AG09319 (cell line): ENCODE measurements around the gene IRGC.

Experiments
- DNase-seq: peaks from one replicate; pipeline ENCODE4 v3.0.0-alpha.2; 2010; ENCODE audit warnings: low read depth; ENCODE audit errors: extremely low read depth
- TF ChIP-seq, protein P1 (sequence below): IDR thresholded peaks from 2 replicates; pipeline ENCODE4 v1.5.1; 2011; ENCODE audit warnings: low read depth, mild to moderate bottlenecking, inconsistent platforms, low read length, moderate library complexity

The IRGC gene, protein sequence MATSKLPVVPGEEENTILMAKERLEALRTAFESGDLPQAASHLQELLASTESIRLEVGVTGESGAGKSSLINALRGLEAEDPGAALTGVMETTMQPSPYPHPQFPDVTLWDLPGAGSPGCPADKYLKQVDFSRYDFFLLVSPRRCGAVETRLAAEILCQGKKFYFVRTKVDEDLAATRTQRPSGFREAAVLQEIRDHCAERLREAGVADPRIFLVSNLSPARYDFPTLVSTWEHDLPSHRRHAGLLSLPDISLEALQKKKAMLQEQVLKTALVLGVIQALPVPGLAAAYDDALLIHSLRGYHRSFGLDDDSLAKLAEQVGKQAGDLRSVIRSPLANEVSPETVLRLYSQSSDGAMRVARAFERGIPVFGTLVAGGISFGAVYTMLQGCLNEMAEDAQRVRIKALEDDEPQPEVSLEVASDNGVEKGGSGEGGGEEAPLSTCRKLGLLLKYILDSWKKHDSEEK

DNA sequence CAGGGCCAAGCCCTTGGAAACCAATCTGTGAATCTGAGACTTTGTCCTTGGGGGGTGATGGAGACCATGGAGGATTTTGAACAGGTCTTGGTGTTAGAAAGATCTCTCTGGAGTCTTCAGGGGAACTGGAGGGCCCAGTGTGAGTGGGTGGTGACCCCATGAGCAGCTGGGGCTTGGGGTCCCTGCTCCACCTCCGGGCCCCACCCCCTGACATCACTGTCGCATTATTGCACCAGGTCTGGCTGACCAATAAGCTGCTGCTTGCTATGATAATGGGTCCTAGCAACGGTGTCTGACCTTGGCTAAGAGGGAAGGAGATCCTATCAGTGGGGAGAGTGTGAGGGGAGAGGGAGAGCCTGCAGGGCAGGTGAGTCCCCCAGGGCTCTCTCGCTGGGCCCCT is at the start of gene IRGC:
TSS of gene IRGC (plus strand) at position 301 of the 400 bp plus-strand sequence. CDS start 2,483 bp downstream, outside the sequence.
- TF ChIP-seq, protein P1, sequence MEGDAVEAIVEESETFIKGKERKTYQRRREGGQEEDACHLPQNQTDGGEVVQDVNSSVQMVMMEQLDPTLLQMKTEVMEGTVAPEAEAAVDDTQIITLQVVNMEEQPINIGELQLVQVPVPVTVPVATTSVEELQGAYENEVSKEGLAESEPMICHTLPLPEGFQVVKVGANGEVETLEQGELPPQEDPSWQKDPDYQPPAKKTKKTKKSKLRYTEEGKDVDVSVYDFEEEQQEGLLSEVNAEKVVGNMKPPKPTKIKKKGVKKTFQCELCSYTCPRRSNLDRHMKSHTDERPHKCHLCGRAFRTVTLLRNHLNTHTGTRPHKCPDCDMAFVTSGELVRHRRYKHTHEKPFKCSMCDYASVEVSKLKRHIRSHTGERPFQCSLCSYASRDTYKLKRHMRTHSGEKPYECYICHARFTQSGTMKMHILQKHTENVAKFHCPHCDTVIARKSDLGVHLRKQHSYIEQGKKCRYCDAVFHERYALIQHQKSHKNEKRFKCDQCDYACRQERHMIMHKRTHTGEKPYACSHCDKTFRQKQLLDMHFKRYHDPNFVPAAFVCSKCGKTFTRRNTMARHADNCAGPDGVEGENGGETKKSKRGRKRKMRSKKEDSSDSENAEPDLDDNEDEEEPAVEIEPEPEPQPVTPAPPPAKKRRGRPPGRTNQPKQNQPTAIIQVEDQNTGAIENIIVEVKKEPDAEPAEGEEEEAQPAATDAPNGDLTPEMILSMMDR = no peak
- no peak for DNase-seq

DNA sequence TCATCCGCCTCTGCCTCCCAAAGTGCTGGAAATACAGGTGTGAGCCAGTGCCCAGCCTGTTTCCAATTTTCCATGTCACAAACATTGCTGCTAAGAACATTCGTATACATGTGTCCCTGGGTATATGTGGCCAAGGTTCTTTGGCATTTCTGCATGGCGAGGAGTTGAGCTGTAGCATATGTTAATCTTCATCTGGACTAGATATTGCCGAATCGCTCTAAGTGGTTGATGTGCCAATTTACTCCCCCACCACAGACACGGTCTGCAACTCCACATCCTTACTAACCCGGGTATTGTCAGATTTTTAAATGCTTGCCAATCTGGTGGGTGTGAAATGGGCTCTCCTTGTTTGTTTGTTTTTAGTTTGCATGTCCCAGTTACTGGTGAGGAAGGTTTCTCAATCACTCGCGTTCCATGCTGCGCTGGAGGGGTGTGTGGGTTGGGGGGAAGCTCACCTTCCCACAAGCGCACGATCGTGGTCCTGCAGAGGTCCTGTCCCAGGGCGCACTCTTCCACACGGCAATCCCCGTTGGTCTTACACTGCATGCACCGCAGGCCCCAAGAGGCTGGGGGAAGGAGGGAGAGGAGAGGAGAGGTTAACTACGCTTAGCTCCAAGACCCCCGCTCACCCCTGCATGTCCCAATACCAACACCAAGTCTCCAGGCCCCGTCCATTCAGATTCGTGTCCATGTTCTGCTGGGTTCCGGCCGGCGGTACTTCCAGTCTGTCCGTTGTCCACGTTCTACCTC is 48.6 kb upstream of the IRGC start:
- no peak for DNase-seq
- TF ChIP-seq, protein P1 = no peak

DNA sequence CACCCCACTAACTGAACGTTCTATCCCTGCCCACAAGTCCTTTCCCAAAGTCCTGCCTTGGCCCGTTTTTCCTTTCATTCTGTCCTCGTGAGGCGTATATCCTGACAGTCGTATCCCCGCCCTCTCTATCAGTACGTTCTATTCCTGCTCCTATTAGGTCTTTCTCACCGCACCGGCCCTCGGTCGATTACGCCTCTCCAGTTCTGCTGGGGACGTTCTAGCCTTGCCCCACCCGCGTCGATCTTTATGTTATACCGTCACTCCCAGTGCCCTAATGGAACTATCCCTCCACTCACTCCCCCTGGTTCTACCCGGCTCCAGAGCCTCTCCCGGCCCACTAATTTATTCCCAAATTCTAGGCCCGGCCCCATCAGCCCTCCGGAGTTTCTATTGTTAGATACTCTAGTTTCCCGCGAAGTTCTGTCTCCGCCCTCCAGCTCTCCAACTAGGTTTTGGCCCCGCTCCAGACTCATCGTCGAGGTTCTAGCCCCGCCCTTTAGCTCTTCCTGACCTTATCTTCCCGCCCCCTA is 47.9 kb upstream of the IRGC start:
- no peak for DNase-seq
- TF ChIP-seq, protein P1 = no peak

DNA sequence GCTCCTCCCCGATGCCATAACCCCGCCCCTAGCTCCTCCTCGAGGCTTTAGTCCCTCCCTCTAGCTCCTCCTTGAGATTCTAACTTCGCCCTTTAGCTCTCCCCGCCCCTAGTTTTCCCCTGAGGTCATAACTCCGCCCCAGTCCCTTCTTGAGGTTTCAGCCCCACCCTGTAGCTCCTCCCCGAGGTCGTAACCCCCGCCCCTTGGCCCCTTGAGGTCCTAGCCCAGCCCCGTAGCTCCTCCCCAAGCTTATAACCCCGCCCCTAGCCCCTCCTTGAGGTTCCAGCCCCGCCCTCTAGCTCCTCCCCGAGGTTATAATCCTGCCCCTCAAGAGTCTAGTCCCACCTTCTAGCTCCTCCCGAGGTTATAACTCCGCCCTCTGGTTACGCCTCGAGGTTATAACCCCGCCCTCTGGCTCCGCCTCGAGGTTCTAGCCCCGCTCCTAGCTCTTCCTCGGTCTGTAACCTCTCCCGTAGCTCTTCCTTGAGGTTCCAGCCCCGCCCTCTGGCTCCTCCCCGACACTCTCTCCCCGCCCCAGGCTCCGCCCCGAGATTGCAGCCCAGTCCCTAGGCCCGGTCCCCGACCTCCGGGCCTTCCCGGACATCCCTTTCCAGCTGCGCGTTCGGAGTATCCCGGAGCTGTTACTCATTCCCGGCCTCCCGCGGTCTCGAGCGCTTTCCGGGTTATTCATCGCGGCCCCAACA is 47.3 kb upstream of the IRGC start:
- TF ChIP-seq, protein P1 = no peak
- peak; percentile 100 for DNase-seq

DNA sequence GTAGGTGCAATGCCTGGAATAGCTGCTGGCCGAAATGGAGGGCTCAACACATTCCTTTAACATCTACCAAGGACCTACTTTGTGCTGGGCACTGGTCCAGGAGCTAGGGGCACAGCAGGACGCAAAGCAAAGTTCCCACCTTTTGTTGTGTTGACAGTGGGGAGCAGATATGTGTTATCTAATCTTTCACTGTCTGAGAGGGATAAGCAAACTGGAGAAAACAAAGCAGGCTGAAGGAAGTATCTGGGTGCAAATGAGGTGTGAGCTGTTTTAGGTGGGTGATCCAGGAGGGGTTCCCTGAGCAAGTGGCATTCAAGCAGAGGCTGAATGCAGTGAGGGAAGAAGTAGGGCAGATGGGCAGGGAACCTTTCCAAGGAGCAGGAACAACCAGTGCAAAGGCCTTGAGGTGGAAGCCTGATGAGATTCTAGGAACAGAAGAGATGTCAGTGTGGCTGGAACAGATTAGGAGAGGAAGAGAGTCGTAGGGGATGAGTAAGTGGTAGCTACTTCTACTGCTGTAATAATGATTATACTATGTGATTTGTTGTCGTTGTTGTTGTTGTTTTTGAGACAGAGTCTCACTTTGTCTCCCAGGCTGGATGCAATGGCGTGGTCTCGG is 43.7 kb upstream of the IRGC start:
- no peak for DNase-seq
- TF ChIP-seq, protein P1 = no peak

DNA sequence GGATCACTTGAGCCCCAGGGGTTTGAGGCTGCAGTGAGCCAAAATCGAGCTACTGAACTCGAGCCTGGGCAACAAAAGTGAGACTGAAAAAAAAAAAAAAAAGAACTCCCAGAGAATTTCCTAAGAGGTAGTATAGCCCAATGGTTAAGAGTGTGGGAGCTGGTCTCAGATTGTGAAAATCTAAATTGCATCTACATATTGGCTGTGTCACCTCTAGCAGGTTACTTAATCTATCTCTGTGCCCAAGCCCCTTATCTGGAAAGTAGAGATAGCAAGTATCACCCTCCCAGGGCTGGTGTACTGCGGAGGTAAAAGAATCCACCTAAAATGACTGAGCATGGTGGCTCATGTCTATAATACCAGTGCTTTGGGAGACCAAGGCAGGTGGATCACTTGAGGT is 42.2 kb upstream of the IRGC start:
- TF ChIP-seq, protein P1 = no peak
- DNase-seq = no peak
